HCT116 (cell line): ENCODE measurements around the gene UVRAG.

Experiments used
- CTCF ChIP-seq, 3 experiments: fragments of 200-600 bp in 1 of 3; sonication (generic) in 1 of 3; IDR thresholded peaks in 2 of 3; conservative IDR thresholded peaks in 1 of 3; 2 replicates each; pipeline ENCODE4 v1.5.1; 2012 to 2017; ENCODE audit warnings: low read depth in 2 of 3, low read length in 2 of 3, antibody characterized with exemption in 1 of 3, borderline replicate concordance in 1 of 3, control low read depth in 1 of 3, mild to moderate bottlenecking in 1 of 3, mixed read lengths in 1 of 3, mixed run types in 1 of 3, moderate library complexity in 1 of 3; ENCODE audit not compliant: insufficient read depth in 1 of 3
- REST ChIP-seq: IDR thresholded peaks from 2 replicates; pipeline ENCODE4 v1.6.1; 2012; ENCODE audit warnings: low read depth
- SP1 ChIP-seq: IDR thresholded peaks from 2 replicates; pipeline ENCODE4 v1.6.1; 2012; ENCODE audit warnings: low read depth
- TCF7L2 ChIP-seq: IDR thresholded peaks from 2 replicates; pipeline ENCODE4 v1.7.0; 2011; ENCODE audit warnings: borderline replicate concordance, inconsistent platforms; ENCODE audit not compliant: insufficient read depth, insufficient read length; ENCODE audit errors: extremely low read depth

- TF ChIP-seq CTCF (IDR thresholded peaks at IDR 0.05 in 2 of 3, conservative IDR thresholded peaks at IDR 0.05 in 1 of 3; ENCODE audit: borderline replicate concordance in 1 of 3, insufficient read depth in 1 of 3, low read depth in 2 of 3, low read length in 2 of 3) (no peak), REST (no peak), TCF7L2 (no peak), SP1 (no peak)
Observed at GRCh38 chr11:76148941-76149613, 334.1 kb downstream of the UVRAG start.
